CD4-positive, alpha-beta T cell treated with Interleukin-15 for 1 hour (primary cell): ENCODE results near the gene TM9SF1.
A peak's percentile ranks its signal among the peaks of the same experiment; 100 is the strongest.
"Not testable (repeated sequence)": the region's sequence is repeated elsewhere in the genome, so short reads cannot be mapped to it uniquely, and the experiment has no call there.

Experiments
- DNase-seq: peaks from one replicate; pipeline ENCODE4 v3.0.0-alpha.2; 2020

Gene TM9SF1

GRCh38 chr14:24224618-24225071 is 29.4 kb upstream of the TM9SF1 start:
- DNase-seq = no peak

GRCh38 chr14:24222987-24223386 is 27.7 kb upstream of the TM9SF1 start:
- DNase-seq = not testable (repeated sequence)

GRCh38 chr14:24219521-24219920 is 24.3 kb upstream of the TM9SF1 start:
- no peak for DNase-seq

GRCh38 chr14:24219080-24219479 is 23.8 kb upstream of the TM9SF1 start:
- no peak for DNase-seq

GRCh38 chr14:24216876-24217275 is 21.6 kb upstream of the TM9SF1 start:
- not testable (repeated sequence) for DNase-seq

- DNase-seq = no peak
Measured at GRCh38 chr14:24216345-24216699, 21.1 kb upstream of the TM9SF1 start.

GRCh38 chr14:24215495-24216344 is 20.5 kb upstream of the TM9SF1 start, which contains the start of gene MDP1:
MDP1 (minus strand) TSS chr14:24216066; CDS start chr14:24215955, 111 bp downstream.
- peak; percentile 91 for DNase-seq

GRCh38 chr14:24213866-24214662 is 18.8 kb upstream of the TM9SF1 start:
- DNase-seq = no peak

GRCh38 chr14:24212924-24213865 is 18.0 kb upstream of the TM9SF1 start, which contains the start of gene CHMP4A:
CHMP4A (minus strand) TSS chr14:24213488; CDS start chr14:24213439, 49 bp downstream.
- DNase-seq = peak; percentile 97

- no peak for DNase-seq
Measured at GRCh38 chr14:24211311-24211710, 16.1 kb upstream of the TM9SF1 start.

- no peak for DNase-seq
Measured at GRCh38 chr14:24207625-24208024, 12.4 kb upstream of the TM9SF1 start.

GRCh38 chr14:24207104-24207551 is 11.9 kb upstream of the TM9SF1 start:
- peak; percentile 34 for DNase-seq

- DNase-seq = no peak
Measured at GRCh38 chr14:24206260-24207103, 11.2 kb upstream of the TM9SF1 start.

GRCh38 chr14:24204163-24205146 is 9.2 kb upstream of the TM9SF1 start:
- no peak for DNase-seq

- DNase-seq = not testable (repeated sequence)
Measured at GRCh38 chr14:24203249-24203886, 8.1 kb upstream of the TM9SF1 start.

- DNase-seq = not testable (repeated sequence)
Measured at GRCh38 chr14:24202538-24202937, 7.3 kb upstream of the TM9SF1 start.

GRCh38 chr14:24198814-24199524 is 3.7 kb upstream of the TM9SF1 start:
- DNase-seq = no peak

- DNase-seq = no peak
Measured at GRCh38 chr14:24197056-24197450, 1.8 kb upstream of the TM9SF1 start.
